ENCODE measurements around the gene XPO4. TPM values are rescaled to one million over a fixed set of nuclear protein-coding genes. Genes with fewer than 3 reads are reported as not detected.
"Not testable (repeated sequence)": the region's sequence is repeated elsewhere in the genome, so short reads cannot be mapped to it uniquely, and the experiment has no call there.

XPO4 gene
- 10 to 100 TPM in 2 of 4 donors, 1 to 10 TPM in 2; 4.9 to 35.4 (median 13.3) TPM for total RNA-seq

GRCh38 chr13:20902438-20903163 is at the start of gene XPO4:
XPO4 (minus strand) TSS chr13:20902746; CDS start chr13:20902738, 8 bp downstream.
- peak; percentile 60 to 77 for DNase-seq
- H3K27ac ChIP-seq, result peak within 1 kb of the TSS; percentile 92
- no peaks in the 10 kb centered on the region for H3K9me3 ChIP-seq
- intact Hi-C loops (cut with DNase I; ENCODE audit: low total_unique reads), result no loop called here
- no peaks in the 10 kb centered on the region for H3K27me3 ChIP-seq
- H3K36me3 ChIP-seq, result no peaks in the 10 kb centered on the region
- TF ChIP-seq POLR2A (IDR thresholded peaks at IDR 0.05) (peak; percentile 47 to 66), CTCF (IDR thresholded peaks at IDR 0.05) (no peak)
- H3K4me3 ChIP-seq, result peak within 1 kb of the TSS; percentile 79 to 99
- H3K4me1 ChIP-seq, result no peaks in the 10 kb centered on the region

DNA sequence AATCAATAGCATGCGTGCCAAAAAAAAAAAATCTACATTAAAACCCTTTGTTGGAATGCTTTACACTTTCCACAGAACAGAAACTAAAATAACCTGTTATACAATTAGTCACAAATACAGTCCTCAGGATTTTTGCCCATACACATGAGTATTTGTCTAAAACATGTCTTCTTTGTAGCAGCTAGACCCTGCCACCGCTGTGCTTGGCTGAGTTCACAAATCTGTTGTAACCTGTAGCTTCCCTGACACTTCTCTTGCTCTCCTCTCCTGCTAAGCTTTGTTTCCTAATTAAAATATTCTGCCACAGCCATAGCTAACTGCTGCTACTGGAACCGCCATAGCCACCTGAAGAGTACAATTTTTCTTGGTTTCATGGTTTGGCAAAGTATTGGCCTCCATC is 45.5 kb upstream of the XPO4 start:
- not testable (repeated sequence) for H3K27ac ChIP-seq, H3K27me3 ChIP-seq, H3K36me3 ChIP-seq, H3K4me1 ChIP-seq, H3K9me3 ChIP-seq, H3K4me3 ChIP-seq, DNase-seq
- intact Hi-C loops (cut with DNase I; ENCODE audit: low total_unique reads), result loop anchor here (10.0 kb wide), 1 partner anchor 187 kb away; no protein-coding TSS in a partner anchor

- TF ChIP-seq CTCF (IDR thresholded peaks at IDR 0.05) (no peak), POLR2A (IDR thresholded peaks at IDR 0.05) (no peak)
- intact Hi-C loops (cut with DNase I; ENCODE audit: low total_unique reads), result loop anchor here (10.0 kb wide), 1 partner anchor 189 kb away; no protein-coding TSS in a partner anchor
- Histone ChIP-seq H3K9me3 (no peaks in the 10 kb centered on the region), H3K27ac (no peak overlapping the region), H3K36me3 (no peaks in the 10 kb centered on the region), H3K4me3 (no peak overlapping the region), H3K4me1 (no peaks in the 10 kb centered on the region), H3K27me3 (no peaks in the 10 kb centered on the region)
- DNase-seq, result no peak
Measured at GRCh38 chr13:20945952-20946383, 43.4 kb upstream of the XPO4 start.

- H3K27ac ChIP-seq, result peak overlapping the region; percentile 73 to 77
- no peaks in the 10 kb centered on the region for H3K9me3 ChIP-seq
- TF ChIP-seq POLR2A (IDR thresholded peaks at IDR 0.05) (no peak), CTCF (IDR thresholded peaks at IDR 0.05) (no peak)
- intact Hi-C loops (cut with DNase I; ENCODE audit: low total_unique reads), result loop anchor here (10.0 kb wide), 1 partner anchor 192 kb away; no protein-coding TSS in a partner anchor
- no peaks in the 10 kb centered on the region for H3K36me3 ChIP-seq
- no peaks in the 10 kb centered on the region for H3K27me3 ChIP-seq
- peak; percentile 30 to 44 for DNase-seq
- no peaks in the 10 kb centered on the region for H3K4me1 ChIP-seq
- no peak overlapping the region for H3K4me3 ChIP-seq
Measured at GRCh38 chr13:20942938-20943559, 40.5 kb upstream of the XPO4 start.

GRCh38 chr13:20940511-20940910 is 38.0 kb upstream of the XPO4 start:
- H3K36me3 ChIP-seq, H3K9me3 ChIP-seq, H3K27me3 ChIP-seq, DNase-seq, H3K4me3 ChIP-seq, H3K27ac ChIP-seq, H3K4me1 ChIP-seq: not testable (repeated sequence)
- intact Hi-C loops (cut with DNase I; ENCODE audit: low total_unique reads), result loop anchor here (10.0 kb wide), 1 partner anchor 194 kb away; no protein-coding TSS in a partner anchor

GRCh38 chr13:20940083-20940482 is 37.5 kb upstream of the XPO4 start:
- intact Hi-C loops (cut with DNase I; ENCODE audit: low total_unique reads), result loop anchor here (10.0 kb wide), 1 partner anchor 195 kb away; no protein-coding TSS in a partner anchor
- no peaks in the 10 kb centered on the region for H3K36me3 ChIP-seq
- no peak for TF ChIP-seq CTCF (IDR thresholded peaks at IDR 0.05)
- no peak for TF ChIP-seq POLR2A (IDR thresholded peaks at IDR 0.05)
- no peaks in the 10 kb centered on the region for H3K27me3 ChIP-seq
- H3K27ac ChIP-seq, result peak overlapping the region in 1 of 2 donors; percentile 59
- H3K9me3 ChIP-seq, result no peaks in the 10 kb centered on the region
- DNase-seq, result no peak
- no peaks in the 10 kb centered on the region for H3K4me1 ChIP-seq
- no peak overlapping the region for H3K4me3 ChIP-seq
